HepG2 (cell line): Measurements from ENCODE around the gene GMCL2. TPM values are rescaled to one million over a fixed set of nuclear protein-coding genes. Genes with fewer than 3 reads are reported as not detected.

Experiments used
- ADNP ChIP-seq: sonication (generic); formaldehyde crosslinking; IDR thresholded peaks from 2 replicates; pipeline ENCODE4 v1.4.0; 2020; ENCODE audit warnings: missing genetic modification reagents
- ATRX ChIP-seq: sonication (generic); formaldehyde crosslinking; IDR thresholded peaks from 2 replicates; pipeline ENCODE4 v1.4.0; 2020; ENCODE audit warnings: missing genetic modification reagents, borderline replicate concordance
- HNF1B ChIP-seq: sonication (generic); formaldehyde crosslinking; IDR thresholded peaks from 2 replicates; pipeline ENCODE4 v1.5.1; 2020; ENCODE audit warnings: mild to moderate bottlenecking, moderate library complexity, missing genetic modification reagents
- JUN ChIP-seq: sonication (generic); formaldehyde crosslinking; IDR thresholded peaks from 2 replicates; pipeline ENCODE4 v1.4.0; 2020; ENCODE audit warnings: mild to moderate bottlenecking, missing genetic modification reagents
- NCOA2 ChIP-seq: sonication (generic); formaldehyde crosslinking; IDR thresholded peaks from 2 replicates; pipeline ENCODE4 v1.8.0; 2022; ENCODE audit warnings: inconsistent platforms
- NR2F6 ChIP-seq, 2 experiments: IDR thresholded peaks; 2 replicates each; pipeline ENCODE4 v1.6.1; 2016; ENCODE audit warnings: antibody characterized with exemption in 1 of 2, mild to moderate bottlenecking in 1 of 2
- PCBP2 ChIP-seq: fragments of 200-400 bp; formaldehyde crosslinking; optimal IDR thresholded peaks from 2 replicates; pipeline ENCODE3; 2018; ENCODE audit warnings: low read length, low read depth; ENCODE audit not compliant: poor library complexity, severe bottlenecking
- PRDM4 ChIP-seq: sonication (generic); formaldehyde crosslinking; IDR thresholded peaks from 2 replicates; pipeline ENCODE4 v1.9.0; 2021; ENCODE audit warnings: missing genetic modification reagents, borderline replicate concordance
- SP2 ChIP-seq: sonication (generic); formaldehyde crosslinking; IDR thresholded peaks from 2 replicates; pipeline ENCODE4 v1.5.1; 2020; ENCODE audit warnings: mild to moderate bottlenecking, missing genetic modification reagents
- SP4 ChIP-seq: sonication (generic); formaldehyde crosslinking; IDR thresholded peaks from 2 replicates; pipeline ENCODE4 v1.8.1; 2023; ENCODE audit warnings: mild to moderate bottlenecking, missing genetic modification reagents
- WIZ ChIP-seq: sonication (generic); formaldehyde crosslinking; IDR thresholded peaks from 2 replicates; pipeline ENCODE4 v1.5.1; 2020; ENCODE audit warnings: mild to moderate bottlenecking, missing genetic modification reagents
- ZFY ChIP-seq: sonication (generic); formaldehyde crosslinking; IDR thresholded peaks from 2 replicates; pipeline ENCODE4 v1.4.0; 2020; ENCODE audit warnings: missing genetic modification reagents
- ZNF770 ChIP-seq: sonication (generic); formaldehyde crosslinking; IDR thresholded peaks from 2 replicates; pipeline ENCODE4 v1.5.0; 2020; ENCODE audit warnings: mild to moderate bottlenecking, missing genetic modification reagents
- polyA plus RNA-seq, 8 experiments: library from polyadenylated mRNA; depleted of rRNA in 3 of 8; stranded (reverse) in 7 of 8; unstranded in 1 of 8; fragments of >200 nt; fragmentation: Illumina TruSeq in 4 of 8; extraction: Trizol in 4 of 8; gene quantifications; 2 replicates each; pipeline versions ENCODE4 v1.2.1 to v1.2.3, GENCODE V29; 2011 to 2016; ENCODE audit warnings: low read depth in 4 of 8, missing spikeins in 1 of 8, mixed read lengths in 1 of 8; ENCODE audit not compliant: insufficient read depth in 1 of 8
- total RNA-seq, 5 experiments: library from RNA; depleted of rRNA; stranded (reverse); fragments of >200 nt; fragmentation: Illumina TruSeq; extraction: Trizol; gene quantifications; 2 replicates each; pipeline ENCODE4 v1.2.3, GENCODE V29; 2016; ENCODE audit warnings: low read depth in 1 of 5
- TF ChIP-seq, protein P1 (sequence below), 2 experiments: fragments of 450-650 bp in 1 of 2; sonication (generic) in 1 of 2; formaldehyde crosslinking in 1 of 2; IDR thresholded peaks; 2 replicates each; pipeline versions ENCODE4 v1.6.1 to v1.8.0; 2016 to 2022; ENCODE audit warnings: antibody characterized with exemption in 1 of 2, mild to moderate bottlenecking in 1 of 2, missing genetic modification reagents in 1 of 2

Gene GMCL2
- total and polyA plus RNA-seq, 2 of the 13 experiments (the other 11 are each of a cell fraction or from before 2014, with no cell fraction given), result 0.03 TPM; not detected in 1

DNA sequence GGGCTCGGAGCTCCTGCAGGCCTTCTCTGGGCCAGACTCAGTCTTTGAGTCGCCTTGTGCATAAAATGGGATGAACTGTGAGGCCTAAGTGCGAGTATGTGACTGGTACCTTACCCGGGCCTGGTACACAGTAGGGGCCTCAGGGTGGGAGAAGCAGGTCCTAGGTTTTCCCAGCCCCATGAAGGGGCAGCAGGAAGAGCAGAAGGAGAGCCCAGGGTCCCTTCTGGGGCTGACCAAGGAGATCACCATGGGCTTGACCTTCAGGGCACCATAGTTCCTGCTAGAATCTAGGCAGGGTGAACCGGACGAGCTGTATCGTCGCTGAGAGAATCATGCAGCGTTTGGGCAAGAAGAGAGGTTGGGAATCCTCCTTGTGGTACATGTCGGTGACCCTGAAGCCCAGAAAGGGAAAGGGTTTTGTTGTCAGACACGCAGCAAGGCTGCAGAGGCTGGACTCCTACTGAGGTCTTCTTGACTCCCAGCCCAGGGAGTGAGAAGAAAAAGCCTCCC lies 45.8 kb upstream of the GMCL2 start (continued):
- TF ChIP-seq ZNF770 (CRISPR knock-in tag), result no peak
- no peak for TF ChIP-seq ATRX
- TF ChIP-seq PRDM4 (CRISPR knock-in tag), result no peak
- no peak for TF ChIP-seq WIZ
- TF ChIP-seq NR2F6 (IDR thresholded peaks at IDR 0.05), result no peak
- TF ChIP-seq NR2F6 (CRISPR knock-in tag; IDR thresholded peaks at IDR 0.05), result no peak
- no peak for TF ChIP-seq JUN (CRISPR knock-in tag)
- TF ChIP-seq ADNP (CRISPR knock-in tag), result no peak
- no peak for TF ChIP-seq SP4 (CRISPR knock-in tag)
- no peak for TF ChIP-seq NCOA2 (CRISPR knock-in tag)
- TF ChIP-seq HNF1B (CRISPR knock-in tag), result peak; percentile 62; the same call in 1 of the 2 replicates
- TF ChIP-seq SP2, result 0 out of 2 replicates have a peak, but pooled peaks have one; percentile 26
- TF ChIP-seq, protein P1, sequence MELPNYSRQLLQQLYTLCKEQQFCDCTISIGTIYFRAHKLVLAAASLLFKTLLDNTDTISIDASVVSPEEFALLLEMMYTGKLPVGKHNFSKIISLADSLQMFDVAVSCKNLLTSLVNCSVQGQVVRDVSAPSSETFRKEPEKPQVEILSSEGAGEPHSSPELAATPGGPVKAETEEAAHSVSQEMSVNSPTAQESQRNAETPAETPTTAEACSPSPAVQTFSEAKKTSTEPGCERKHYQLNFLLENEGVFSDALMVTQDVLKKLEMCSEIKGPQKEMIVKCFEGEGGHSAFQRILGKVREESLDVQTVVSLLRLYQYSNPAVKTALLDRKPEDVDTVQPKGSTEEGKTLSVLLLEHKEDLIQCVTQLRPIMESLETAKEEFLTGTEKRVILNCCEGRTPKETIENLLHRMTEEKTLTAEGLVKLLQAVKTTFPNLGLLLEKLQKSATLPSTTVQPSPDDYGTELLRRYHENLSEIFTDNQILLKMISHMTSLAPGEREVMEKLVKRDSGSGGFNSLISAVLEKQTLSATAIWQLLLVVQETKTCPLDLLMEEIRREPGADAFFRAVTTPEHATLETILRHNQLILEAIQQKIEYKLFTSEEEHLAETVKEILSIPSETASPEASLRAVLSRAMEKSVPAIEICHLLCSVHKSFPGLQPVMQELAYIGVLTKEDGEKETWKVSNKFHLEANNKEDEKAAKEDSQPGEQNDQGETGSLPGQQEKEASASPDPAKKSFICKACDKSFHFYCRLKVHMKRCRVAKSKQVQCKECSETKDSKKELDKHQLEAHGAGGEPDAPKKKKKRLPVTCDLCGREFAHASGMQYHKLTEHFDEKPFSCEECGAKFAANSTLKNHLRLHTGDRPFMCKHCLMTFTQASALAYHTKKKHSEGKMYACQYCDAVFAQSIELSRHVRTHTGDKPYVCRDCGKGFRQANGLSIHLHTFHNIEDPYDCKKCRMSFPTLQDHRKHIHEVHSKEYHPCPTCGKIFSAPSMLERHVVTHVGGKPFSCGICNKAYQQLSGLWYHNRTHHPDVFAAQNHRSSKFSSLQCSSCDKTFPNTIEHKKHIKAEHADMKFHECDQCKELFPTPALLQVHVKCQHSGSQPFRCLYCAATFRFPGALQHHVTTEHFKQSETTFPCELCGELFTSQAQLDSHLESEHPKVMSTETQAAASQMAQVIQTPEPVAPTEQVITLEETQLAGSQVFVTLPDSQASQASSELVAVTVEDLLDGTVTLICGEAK (IDR thresholded peaks at IDR 0.05), result no peak
- TF ChIP-seq, protein P1 (CRISPR knock-in tag; IDR thresholded peaks at IDR 0.05), result no peak
- TF ChIP-seq ZFY (CRISPR knock-in tag), result peak; percentile 15; the same call in 1 of the 2 replicates
- TF ChIP-seq PCBP2, result no peak
